SH-SY5Y (cell line): ENCODE measurements around the gene ATP8A2.

Experiments used
- GATA2 ChIP-seq: IDR thresholded peaks from 2 replicates; pipeline ENCODE4 v1.6.1; 2011; ENCODE audit warnings: mild to moderate bottlenecking, low read depth, low read length
- GATA3 ChIP-seq: IDR thresholded peaks from 2 replicates; pipeline ENCODE4 v1.6.1; 2011; ENCODE audit warnings: low read depth, mild to moderate bottlenecking, low read length, moderate library complexity

GRCh38 chr13:26053418-26053980 is 681.7 kb downstream of the ATP8A2 start:
- TF ChIP-seq GATA3 (no peak), GATA2 (no peak)
